ENCODE data around the gene TRPM5.

TRPM5 gene

DNA sequence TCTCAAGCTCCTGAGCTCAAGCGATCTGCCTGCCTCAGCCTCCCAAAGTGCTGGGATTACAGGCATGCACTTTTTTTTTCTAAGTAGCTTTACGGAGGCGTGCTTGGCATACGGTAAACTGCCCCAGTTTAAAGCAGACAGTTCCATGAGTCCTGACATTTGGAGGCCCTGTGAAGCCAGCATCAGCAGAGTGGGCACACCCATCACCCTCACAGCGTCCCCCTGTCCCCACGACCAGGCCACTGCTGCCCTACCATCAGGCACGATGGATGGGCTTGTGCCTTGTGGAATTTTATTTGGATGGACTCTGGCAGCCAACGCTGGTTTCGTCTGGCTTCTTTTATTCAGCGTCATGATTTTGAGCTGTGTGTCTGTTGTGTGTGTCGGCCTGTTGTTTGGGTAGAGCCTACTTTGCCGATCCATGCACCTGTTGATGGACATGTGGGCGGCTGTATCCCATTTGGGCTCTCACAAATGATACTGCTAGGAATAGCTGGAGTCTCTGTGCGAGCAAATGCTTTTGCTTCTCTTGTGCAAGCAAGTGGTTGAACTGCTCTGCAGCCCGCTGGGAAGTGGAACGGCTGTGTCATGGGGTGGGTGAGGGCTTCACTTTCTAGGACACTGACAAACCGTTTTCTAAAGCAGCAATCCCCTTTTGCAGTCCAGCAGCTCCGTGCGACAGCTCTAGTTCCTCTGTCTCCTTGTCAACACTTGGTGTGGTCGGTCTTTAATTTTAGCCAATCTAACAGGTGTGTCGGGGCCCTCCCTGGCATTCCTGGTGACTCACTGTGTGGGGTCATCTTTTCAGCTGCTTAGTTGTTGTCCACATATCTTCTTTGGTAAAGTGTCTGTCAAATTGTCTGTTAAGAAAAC, 24.3 kb upstream of the TRPM5 start:
- no peak for DNase-seq

DNA sequence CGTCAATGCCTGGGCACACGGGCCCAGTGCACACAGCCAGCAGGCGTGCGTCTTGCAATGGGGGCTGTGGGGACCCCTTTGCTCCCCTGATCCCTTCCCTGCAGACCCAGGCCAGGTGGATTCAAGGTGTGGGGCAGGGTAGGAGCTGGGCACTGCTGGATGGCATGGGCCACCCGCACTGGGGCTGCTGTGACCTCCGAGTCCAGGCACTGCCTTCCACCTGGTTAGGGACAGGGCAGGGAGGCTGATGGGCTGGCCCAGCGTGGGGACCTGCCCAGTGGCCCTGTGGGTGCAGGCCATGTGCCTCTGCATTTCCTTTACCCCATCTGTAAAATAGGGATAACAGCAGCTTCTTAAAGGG, 23.4 kb upstream of the TRPM5 start:
- DNase-seq: no peak

GRCh38 chr11:2466869-2467694, 22.8 kb upstream of the TRPM5 start:
- DNase-seq: peak; percentile 27

GRCh38 chr11:2466069-2466801, 21.9 kb upstream of the TRPM5 start:
- no peak for DNase-seq

- no peak for DNase-seq
Measured at GRCh38 chr11:2465202-2466068, 21.1 kb upstream of the TRPM5 start.

DNA sequence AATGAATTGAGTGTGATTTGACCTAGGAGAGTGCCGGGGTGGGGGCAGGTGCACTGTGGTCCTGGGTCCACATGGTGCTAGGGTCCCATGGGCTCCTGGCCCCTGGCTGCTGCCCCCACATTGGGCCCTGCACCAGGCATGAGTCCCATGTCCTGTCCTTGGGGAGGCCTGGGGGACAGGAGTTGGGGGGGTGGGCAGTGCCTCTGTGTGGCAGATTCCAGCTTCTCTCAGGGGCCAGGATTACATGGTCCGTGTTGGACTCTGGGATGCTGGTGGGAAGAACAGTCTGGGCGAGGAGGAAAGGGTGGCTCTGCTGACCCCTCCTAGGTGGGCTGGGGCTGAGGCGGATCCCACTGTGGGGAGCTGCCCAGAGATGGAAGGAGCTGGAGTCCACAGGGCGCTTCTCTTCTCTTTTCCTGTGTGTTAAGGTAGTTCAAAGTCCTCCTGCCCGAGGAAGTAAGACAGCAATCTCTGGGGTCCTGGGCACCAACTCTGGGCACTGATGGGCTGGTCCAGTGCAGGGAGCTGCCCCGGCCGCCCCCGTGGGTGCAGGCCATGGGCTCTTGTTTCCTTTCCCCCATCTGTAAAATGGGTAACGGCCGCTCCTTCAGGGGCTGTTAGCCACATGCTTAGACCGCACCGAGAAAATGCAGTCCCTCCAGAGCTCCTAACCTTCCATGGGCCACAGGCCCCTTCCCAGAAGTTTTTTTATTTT, 20.3 kb upstream of the TRPM5 start:
- no peak for DNase-seq

DNA sequence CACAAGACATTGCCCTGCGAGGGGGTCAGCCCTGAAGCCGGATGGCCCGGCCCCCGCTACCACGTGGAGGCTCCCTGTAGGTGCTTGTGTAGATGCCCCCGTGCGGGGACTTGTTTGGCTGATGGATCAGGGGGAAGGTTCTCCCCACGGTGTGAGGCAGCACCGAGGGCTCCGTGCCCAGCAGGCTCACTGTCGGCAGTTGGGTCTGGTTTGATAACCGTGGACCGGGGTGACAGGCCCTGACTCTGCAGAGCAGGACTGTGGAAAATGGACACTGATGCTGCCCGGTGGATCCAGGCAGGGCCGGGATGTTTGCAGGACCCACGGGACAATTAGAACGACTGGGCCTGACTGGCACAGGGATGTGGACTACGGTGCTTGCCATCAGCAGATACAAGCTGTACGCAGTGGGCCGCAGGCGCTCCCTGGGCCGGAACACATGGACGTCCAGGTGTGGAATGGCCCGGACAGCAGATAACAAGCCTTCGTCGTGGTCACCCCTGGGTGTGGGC, 19.5 kb upstream of the TRPM5 start:
- DNase-seq: no peak

- DNase-seq: no peak
Measured at GRCh38 chr11:2462986-2463765, 18.9 kb upstream of the TRPM5 start.

- DNase-seq: no peak
Measured at GRCh38 chr11:2462543-2462985, 18.2 kb upstream of the TRPM5 start.

DNA sequence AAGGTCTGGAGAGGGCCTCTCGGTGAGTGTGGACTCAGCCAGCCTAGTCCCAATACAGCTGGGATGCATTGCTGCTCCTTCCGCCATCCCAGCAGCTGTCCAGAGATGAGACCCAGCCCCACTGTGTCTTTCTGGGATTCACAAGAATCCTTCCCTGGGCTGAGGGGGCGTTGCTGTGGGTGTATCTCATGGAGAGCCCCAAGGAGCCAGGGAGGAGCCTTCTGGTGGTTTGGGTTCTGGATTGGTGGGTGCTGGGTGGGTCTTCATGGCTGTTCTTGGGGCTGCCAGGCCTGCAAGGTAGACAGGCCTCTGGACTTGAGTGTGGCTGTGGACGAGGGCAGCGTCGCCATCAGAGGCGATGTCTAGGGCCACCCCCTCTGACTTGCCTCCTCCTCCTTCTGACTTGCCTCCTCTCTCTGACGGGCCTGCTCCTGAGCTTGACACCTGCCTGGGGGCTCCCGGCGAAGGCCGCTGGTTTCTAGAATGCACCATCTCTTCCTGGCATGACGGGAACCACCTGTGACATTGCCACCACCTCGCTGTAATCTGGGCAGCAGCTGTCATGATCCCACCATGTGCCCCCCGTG, 17.7 kb upstream of the TRPM5 start:
- DNase-seq: no peak

DNA sequence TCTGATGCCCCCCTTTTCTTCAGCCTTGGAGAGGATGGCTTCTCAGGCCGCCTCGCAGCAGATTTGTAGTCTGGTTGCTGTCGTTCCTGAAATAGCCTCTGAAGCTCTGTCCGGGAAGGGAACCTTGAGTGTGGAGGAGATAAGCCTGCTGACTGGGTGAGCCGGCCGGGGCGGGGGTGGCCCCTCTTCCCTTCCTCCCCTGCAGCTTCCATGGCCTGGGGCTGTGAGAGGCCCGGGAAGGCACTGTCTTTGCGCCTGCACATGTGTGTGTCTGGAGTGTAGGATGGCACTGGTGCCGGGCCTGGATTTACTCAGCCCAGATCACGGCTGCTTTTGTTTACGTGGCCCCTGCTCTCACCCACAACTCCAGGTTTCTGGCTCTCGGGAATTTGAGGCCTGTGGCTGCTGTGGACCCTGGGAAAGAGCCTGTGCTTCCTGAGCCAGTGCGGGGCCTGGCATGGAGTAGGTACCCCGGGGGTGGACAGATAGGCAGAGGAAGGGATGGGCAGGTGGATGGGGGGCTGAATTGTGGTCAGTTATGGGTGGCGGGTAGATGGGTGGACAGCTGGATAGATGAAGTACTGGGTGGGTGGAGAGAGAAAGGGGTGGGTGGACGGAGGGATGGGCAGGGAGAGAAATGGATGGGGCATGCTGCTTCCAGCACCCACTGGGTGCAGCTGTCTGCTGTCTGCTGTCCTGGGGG, 17.1 kb upstream of the TRPM5 start:
- no peak for DNase-seq

GRCh38 chr11:2460540-2461252, 16.4 kb upstream of the TRPM5 start:
- DNase-seq: no peak

DNA sequence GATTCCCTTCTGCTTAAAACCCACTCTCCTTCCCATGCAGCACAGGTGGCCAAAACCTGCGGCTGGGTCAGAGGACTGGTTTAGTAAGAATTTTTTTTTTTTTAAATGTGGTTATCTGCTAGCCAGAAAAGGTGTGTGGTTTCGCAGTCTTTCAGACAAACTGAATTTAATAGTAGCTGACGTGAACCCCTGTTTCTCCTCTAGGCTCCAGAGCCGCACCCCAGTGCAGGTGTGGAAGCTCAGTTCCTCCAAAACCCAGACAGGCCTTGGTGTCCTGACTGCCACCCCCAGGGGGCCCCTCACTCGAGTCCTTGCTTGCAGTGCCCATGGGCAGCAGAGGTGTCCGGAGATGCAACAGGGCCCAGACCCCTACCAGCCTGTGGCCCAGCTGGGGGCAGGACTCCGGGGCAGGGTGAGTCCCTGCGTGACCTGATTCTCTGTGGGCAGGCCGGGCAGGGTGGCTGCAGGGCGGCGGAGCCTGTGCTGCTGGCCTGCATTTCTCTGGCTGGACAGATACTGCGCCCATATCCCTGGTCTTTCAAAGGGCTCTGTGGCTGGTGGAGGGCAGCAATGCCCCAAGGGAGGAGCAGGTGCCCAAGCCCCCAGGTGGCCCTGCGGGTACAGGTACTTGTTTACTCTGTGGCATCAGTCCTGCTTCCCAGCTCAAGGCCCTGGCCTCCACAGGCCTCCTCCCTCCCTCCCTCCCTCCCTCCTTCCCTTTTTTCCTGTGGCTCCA, 15.7 kb upstream of the TRPM5 start:
- DNase-seq: no peak

DNA sequence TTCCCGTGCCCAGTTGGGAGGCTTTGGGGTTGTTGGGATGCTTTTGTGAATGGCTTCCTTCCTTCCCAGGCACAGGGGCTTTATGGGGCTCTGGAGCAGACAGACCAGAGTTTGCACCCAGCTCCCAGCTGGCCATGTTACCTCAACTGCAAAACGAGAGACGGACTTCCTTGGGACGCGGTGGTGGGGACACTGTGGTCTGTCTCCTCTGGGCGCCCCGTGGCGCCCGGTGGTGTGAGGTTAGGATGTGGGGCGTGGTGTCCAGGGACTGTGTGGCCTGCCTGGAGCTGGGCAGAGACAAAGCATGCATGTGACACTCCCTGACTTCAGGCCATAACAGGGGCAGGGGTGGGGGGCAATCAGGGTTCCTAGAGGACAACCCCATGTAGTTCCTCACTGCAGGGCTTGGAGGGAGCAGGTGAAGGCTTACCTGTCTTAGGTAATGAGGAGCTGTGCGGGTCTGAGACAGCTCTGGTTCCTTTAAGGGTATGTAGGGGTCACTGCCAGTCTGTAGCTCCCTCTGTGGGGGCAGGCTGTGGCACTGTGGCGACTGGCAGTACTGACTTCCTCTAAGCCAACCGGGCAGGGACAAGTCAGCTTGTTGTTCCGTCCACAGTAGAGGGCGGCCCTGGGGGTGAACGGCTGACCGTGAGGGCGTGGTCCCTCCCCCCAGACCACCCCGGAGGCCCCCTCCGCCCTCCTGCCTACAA, 14.9 kb upstream of the TRPM5 start:
- DNase-seq: no peak

DNA sequence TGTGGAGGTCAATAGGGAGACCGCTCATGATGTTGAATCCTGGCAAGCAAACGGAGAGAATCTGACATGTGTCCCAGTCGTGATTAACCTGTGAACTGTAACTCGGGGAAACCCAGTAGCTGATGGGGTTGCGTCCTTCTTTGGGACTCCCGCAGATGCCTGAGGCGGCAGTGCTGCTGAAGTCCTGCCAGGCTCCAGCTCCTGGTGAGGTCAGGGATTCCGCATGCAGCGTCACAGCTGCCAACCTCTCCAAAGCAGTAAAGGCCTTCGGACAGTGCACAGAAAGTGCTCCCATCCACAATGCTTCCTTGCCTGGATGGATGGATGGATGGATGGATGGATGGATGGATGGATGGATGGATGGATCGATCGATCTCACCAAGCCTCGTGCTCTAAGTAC, 14.0 kb upstream of the TRPM5 start:
- no peak for DNase-seq

- no peak for DNase-seq
Measured at GRCh38 chr11:2453436-2453835, 9.1 kb upstream of the TRPM5 start.

DNA sequence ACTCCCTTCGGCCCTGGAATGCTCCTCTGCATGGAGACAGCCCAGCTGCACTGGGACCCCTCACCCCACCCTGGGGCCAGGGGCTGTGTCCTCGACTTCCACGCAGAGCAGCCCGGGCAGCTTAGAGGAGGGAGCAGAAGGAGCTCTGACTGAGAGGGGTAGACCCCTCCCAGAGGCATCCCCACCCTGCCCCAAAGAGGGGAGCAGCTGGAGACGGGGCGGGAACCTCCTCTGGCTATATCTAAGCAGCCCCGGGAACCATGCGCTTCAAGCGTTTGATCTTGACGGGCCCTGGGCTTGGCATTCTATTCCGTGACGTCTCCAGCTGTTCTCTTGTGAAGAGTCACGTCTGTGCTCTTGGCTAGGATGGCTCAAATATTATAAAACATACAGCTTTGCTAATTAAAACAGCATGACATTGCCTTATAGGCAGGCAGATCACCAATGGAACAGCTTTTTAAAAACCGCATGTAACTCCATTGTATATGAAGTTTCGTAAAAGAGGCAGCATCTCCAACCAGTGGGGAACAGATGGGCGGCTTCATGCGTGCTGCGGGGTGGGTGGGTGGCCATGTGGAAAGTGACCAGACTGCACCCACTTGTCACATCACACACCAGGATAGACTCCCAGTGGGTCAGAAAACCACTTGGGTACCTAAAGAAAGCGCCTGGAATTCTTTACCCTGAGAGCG, 8.2 kb upstream of the TRPM5 start:
- no peak for DNase-seq

Data from activated naive CD4-positive, alpha-beta T cell treated with Interleukin-2 at 50 U/mL for 16 hours (primary cell).